Endothelial cell of umbilical vein (primary cell): ENCODE data around the gene CTBP1. TPM values are rescaled to one million over a fixed set of nuclear protein-coding genes. Genes with fewer than 3 reads are reported as not detected.

Experiments
- BruUV-seq: library from RNA; stranded (reverse); fragments of 400-500 nt; replicated peaks from 2 replicates; lab custom pipeline; 2021; lab: Mats Ljungman, UMichigan
- CTCF ChIA-PET: fragments of 300-600, 350-600 bp; sonication (Branson Sonifier 250); formaldehyde crosslinking; loops from one replicate; lab custom pipeline; 2021; ENCODE audit warnings: antibody characterized with exemption, inconsistent platforms; lab: Charles Lee
- POLR2A ChIA-PET: fragments of 300-600, 350-600 bp; sonication (Branson Sonifier 250); formaldehyde crosslinking; loops from one replicate; lab custom pipeline; 2021; ENCODE audit warnings: antibody characterized with exemption, inconsistent platforms; lab: Charles Lee
- DNase-seq: peaks from one replicate; pipeline ENCODE4 v3.0.0-alpha.2; 2011; ENCODE audit warnings: low read depth, low spot score
- FAIRE-seq: peaks from 2 replicates; lab custom pipeline; 2011; peaks lifted over from hg19 to GRCh38; lab: Jason Lieb, UNC
- H2AFZ ChIP-seq: 2 replicates; pipeline ENCODE4 v1.6.0; 2012; ENCODE audit warnings: low read depth, low read length, control low read depth, inconsistent platforms
- H3K27ac ChIP-seq: 2 replicates; pipeline ENCODE4 v1.5.1; 2011; ENCODE audit warnings: low read depth, mild to moderate bottlenecking, control low read depth, low read length, moderate library complexity; ENCODE audit not compliant: insufficient read depth
- H3K27me3 ChIP-seq, 2 experiments: 2 replicates each; pipeline versions ENCODE4 v1.6.0 to v1.6.1; 2011; ENCODE audit warnings: low read length in 2 of 2, mixed read lengths in 1 of 2; ENCODE audit not compliant: control insufficient read depth in 2 of 2, insufficient read depth in 2 of 2
- H3K36me3 ChIP-seq, 2 experiments: 2 replicates in 1 of 2; 3 replicates in 1 of 2; pipeline ENCODE4 v1.5.1; 2011; ENCODE audit warnings: low read length in 2 of 2, mild to moderate bottlenecking in 1 of 2, moderate library complexity in 1 of 2; ENCODE audit not compliant: control insufficient read depth in 2 of 2, insufficient read depth in 2 of 2; ENCODE audit errors: extremely low read depth in 1 of 2
- H3K4me1 ChIP-seq: 3 replicates; pipeline ENCODE4 v1.5.1; 2011; ENCODE audit warnings: mild to moderate bottlenecking, low read length; ENCODE audit not compliant: control insufficient read depth, insufficient read depth; ENCODE audit errors: extremely low read depth
- H3K4me2 ChIP-seq: 2 replicates; pipeline ENCODE4 v1.6.1; 2011; ENCODE audit warnings: low read length, control low read depth, mixed read lengths; ENCODE audit not compliant: insufficient read depth
- H3K4me3 ChIP-seq, 3 experiments: fragments of 200-600 bp in 1 of 3; sonication (generic), shearing (Covaris generic) in 1 of 3; replicated peaks in 1 of 3; 2 replicates each; pipeline ENCODE4 v1.5.1; 2011 to 2016; ENCODE audit warnings: control low read depth in 3 of 3, low read length in 3 of 3, mild to moderate bottlenecking in 2 of 3, inconsistent platforms in 1 of 3, low read depth in 1 of 3, moderate library complexity in 1 of 3; ENCODE audit not compliant: insufficient read depth in 1 of 3
- H3K79me2 ChIP-seq: 2 replicates; pipeline ENCODE4 v1.6.0; 2012; ENCODE audit warnings: low read length, inconsistent platforms; ENCODE audit not compliant: control insufficient read depth, insufficient read depth
- H3K9ac ChIP-seq: replicated peaks from 2 replicates; pipeline ENCODE3; 2011; ENCODE audit warnings: low read length, control low read depth; ENCODE audit not compliant: insufficient read depth; ENCODE audit errors: extremely low read depth
- H3K9me1 ChIP-seq: replicated peaks from 3 replicates; pipeline ENCODE4 v1.6.0; 2011; ENCODE audit warnings: mild to moderate bottlenecking, low read length; ENCODE audit not compliant: control insufficient read depth, insufficient read depth; ENCODE audit errors: extremely low read depth
- H3K9me3 ChIP-seq: replicated peaks from 2 replicates; pipeline ENCODE4 v1.5.1; 2012; ENCODE audit warnings: low read length, inconsistent platforms; ENCODE audit not compliant: control insufficient read depth, insufficient read depth
- H4K20me1 ChIP-seq: replicated peaks from 2 replicates; pipeline ENCODE3; 2011; ENCODE audit warnings: mild to moderate bottlenecking, low read length; ENCODE audit not compliant: control insufficient read depth, insufficient read depth; ENCODE audit errors: extremely low read depth
- CTCF ChIP-seq, 2 donors: IDR thresholded peaks; 1 replicate in 1 of 2; 2 replicates in 1 of 2; pipeline ENCODE4 v1.5.1; 2011; ENCODE audit warnings: low read length in 2 of 2, mild to moderate bottlenecking in 2 of 2, moderate library complexity in 2 of 2, control low read depth in 1 of 2, inconsistent platforms in 1 of 2, low read depth in 1 of 2; ENCODE audit not compliant: insufficient read depth in 1 of 2; ENCODE audit errors: extremely low read depth in 1 of 2
- EZH2 ChIP-seq: IDR thresholded peaks from 2 replicates; pipeline ENCODE4 v1.6.1; 2012; ENCODE audit warnings: borderline replicate concordance, low read depth, mild to moderate bottlenecking, moderate library complexity, low read length, inconsistent platforms; ENCODE audit not compliant: severe bottlenecking
- FOS ChIP-seq: IDR thresholded peaks from 2 replicates; pipeline ENCODE4 v1.6.1; 2011; ENCODE audit warnings: mild to moderate bottlenecking, low read length, moderate library complexity, borderline replicate concordance; ENCODE audit not compliant: insufficient read depth
- GATA2 ChIP-seq: IDR thresholded peaks from 2 replicates; pipeline ENCODE4 v1.7.0; 2011; ENCODE audit warnings: low read depth, mild to moderate bottlenecking, moderate library complexity, mixed read lengths, low read length; ENCODE audit not compliant: insufficient read length, insufficient read depth
- JUN ChIP-seq: IDR thresholded peaks from 2 replicates; pipeline ENCODE4 v1.6.1; 2011; ENCODE audit warnings: borderline replicate concordance, low read depth; ENCODE audit not compliant: insufficient read length, insufficient read depth
- MYC ChIP-seq: IDR thresholded peaks from one replicate; pipeline ENCODE4 v1.6.1; 2011; ENCODE audit warnings: mild to moderate bottlenecking, low read depth, low read length
- POLR2A ChIP-seq: IDR thresholded peaks from 2 replicates; pipeline ENCODE4 v1.6.1; 2012; ENCODE audit warnings: low read depth, mild to moderate bottlenecking, control low read depth, low read length
- POLR2AphosphoS5 ChIP-seq: IDR thresholded peaks from 2 replicates; pipeline ENCODE4 v1.6.1; 2012; ENCODE audit warnings: low read depth, mild to moderate bottlenecking, control low read depth, low read length, moderate library complexity; ENCODE audit not compliant: insufficient read depth
- dilution Hi-C: fragments of 300-500 bp; cut with MboI; formaldehyde crosslinking; loops from one replicate; pipeline ENCODE4 v1.15.0; 2019; ENCODE audit warnings: low sequenced_read_pairs; ENCODE audit not compliant: extremely low pct_ligation_motif_present
- intact Hi-C: fragments of 100-400 bp; cut with micrococcal nuclease; formaldehyde crosslinking; loops from one replicate; pipeline ENCODE4 v1.10.0; 2022
- polyA plus RNA-seq, 4 experiments: library from polyadenylated mRNA; depleted of rRNA in 3 of 4; stranded (reverse) in 3 of 4; unstranded in 1 of 4; fragments of >200 nt; gene quantifications; 2 replicates each; pipeline versions ENCODE4 v1.2.1 to v1.2.3, GENCODE V29; 2011 to 2012; ENCODE audit warnings: missing spikeins in 1 of 4
- total RNA-seq: library from RNA; stranded (reverse); gene quantifications from 2 replicates; pipeline ENCODE4 v1.2.3, GENCODE V29; 2021
- TF ChIP-seq, protein P1 (sequence below): IDR thresholded peaks from 2 replicates; pipeline ENCODE4 v1.6.1; 2011; ENCODE audit not compliant: insufficient read depth, insufficient read length

The CTBP1 gene
- total and polyA plus RNA-seq, 2 donors (not counting 3 experiments of a cell fraction or from before 2014, with no cell fraction given), result 165 to 167 TPM

GRCh38 chr4:1261107-1261928 is 12.4 kb upstream of the CTBP1 start:
- ChIA-PET POLR2A (no interaction called here), CTCF (no interaction called here)
- no peaks in the 10 kb centered on the region for H3K36me3 ChIP-seq
- H3K27me3 ChIP-seq, result peaks cover 2 to 10% of the 10 kb centered on the region in 2 experiments
- H3K27ac ChIP-seq, result no peak overlapping the region
- H3K4me2 ChIP-seq, result no peak overlapping the region
- no peaks in the 10 kb centered on the region for H3K4me1 ChIP-seq
- H4K20me1 ChIP-seq, result no peaks in the 10 kb centered on the region
- no peak overlapping the region for H3K9ac ChIP-seq
- H3K4me3 ChIP-seq, result no peak overlapping the region
- H3K79me2 ChIP-seq, result no peaks in the 10 kb centered on the region
- H3K9me1 ChIP-seq, result no peaks in the 10 kb centered on the region
- DNase-seq (no peak), FAIRE-seq (no peak)
- H3K9me3 ChIP-seq, result no peaks in the 10 kb centered on the region
- H2AFZ ChIP-seq, result no peak overlapping the region
- BruUV-seq, result no TSS peak
- TF ChIP-seq, protein P1, sequence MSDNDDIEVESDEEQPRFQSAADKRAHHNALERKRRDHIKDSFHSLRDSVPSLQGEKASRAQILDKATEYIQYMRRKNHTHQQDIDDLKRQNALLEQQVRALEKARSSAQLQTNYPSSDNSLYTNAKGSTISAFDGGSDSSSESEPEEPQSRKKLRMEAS, result no peak
- TF ChIP-seq JUN (no peak), POLR2A (no peak), MYC (no peak), EZH2 (no peak), CTCF (IDR thresholded peaks at IDR 0.05; ENCODE audit: extremely low read depth in 1 of 2, insufficient read depth in 1 of 2, low read depth in 1 of 2, low read length in 2 of 2) (no peak), GATA2 (no peak), POLR2AphosphoS5 (no peak), FOS (no peak)
- intact Hi-C loops (no loop called here), dilution Hi-C loops (no loop called here)
